ENCODE results near the gene IGFBP3.

DNA sequence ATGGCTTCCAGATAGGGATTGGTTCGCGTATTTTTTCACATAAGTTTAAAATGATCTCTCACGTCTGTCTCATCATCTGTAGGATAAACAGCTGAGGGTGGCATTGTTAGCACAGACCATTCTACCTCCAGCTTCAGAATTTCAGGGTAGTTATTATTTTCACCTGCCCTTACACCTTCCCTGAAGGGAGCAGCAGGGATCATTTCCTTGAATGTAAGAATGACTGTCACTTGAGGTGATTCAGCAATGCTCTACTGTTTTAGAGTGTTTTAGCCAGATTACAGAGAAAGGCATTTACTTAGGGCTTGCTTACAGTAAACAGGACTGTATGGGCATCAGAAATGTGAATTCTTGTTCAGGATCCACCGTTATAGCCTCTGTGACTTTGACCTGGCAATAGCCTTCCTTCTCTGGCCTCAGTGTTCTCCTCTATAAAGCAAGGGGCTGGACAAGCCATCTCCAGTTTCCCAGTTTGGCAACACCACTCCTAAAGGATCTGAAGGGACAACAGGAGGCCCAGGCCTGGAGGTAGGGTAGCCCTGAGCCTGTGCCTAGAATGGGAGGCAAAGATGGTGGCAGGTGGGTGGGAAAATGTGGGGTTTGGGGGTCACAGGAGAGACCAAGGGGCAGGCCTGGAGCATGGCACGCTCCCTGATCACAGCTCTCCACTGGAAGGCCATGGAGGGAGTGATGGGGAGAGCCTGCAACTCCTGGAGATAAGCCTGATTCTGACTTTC lies 34.0 kb downstream of the IGFBP3 start:
- TF ChIP-seq, protein P1, sequence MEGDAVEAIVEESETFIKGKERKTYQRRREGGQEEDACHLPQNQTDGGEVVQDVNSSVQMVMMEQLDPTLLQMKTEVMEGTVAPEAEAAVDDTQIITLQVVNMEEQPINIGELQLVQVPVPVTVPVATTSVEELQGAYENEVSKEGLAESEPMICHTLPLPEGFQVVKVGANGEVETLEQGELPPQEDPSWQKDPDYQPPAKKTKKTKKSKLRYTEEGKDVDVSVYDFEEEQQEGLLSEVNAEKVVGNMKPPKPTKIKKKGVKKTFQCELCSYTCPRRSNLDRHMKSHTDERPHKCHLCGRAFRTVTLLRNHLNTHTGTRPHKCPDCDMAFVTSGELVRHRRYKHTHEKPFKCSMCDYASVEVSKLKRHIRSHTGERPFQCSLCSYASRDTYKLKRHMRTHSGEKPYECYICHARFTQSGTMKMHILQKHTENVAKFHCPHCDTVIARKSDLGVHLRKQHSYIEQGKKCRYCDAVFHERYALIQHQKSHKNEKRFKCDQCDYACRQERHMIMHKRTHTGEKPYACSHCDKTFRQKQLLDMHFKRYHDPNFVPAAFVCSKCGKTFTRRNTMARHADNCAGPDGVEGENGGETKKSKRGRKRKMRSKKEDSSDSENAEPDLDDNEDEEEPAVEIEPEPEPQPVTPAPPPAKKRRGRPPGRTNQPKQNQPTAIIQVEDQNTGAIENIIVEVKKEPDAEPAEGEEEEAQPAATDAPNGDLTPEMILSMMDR (IDR thresholded peaks at IDR 0.05; ENCODE audit: low read length) = no peak
- TF ChIP-seq EZH2 (IDR thresholded peaks at IDR 0.05; ENCODE audit: borderline replicate concordance, low read length) = no peak
